A549 treated with CpdA at 1 μM for 4 hours (cell line): ENCODE data around the gene CXCL9. TPM values are rescaled to one million over a fixed set of nuclear protein-coding genes. Genes with fewer than 3 reads are reported as not detected.

Experiments used
- total RNA-seq: library from RNA; stranded (reverse); fragments of 200-300 nt; extraction: Qiagen RNA extraction; gene quantifications from 5 replicates; pipeline ENCODE4 v1.2.3, GENCODE V29; 2022; ENCODE audit warnings: low read depth

Gene CXCL9
- total RNA-seq = not detected in 5 replicates

DNA sequence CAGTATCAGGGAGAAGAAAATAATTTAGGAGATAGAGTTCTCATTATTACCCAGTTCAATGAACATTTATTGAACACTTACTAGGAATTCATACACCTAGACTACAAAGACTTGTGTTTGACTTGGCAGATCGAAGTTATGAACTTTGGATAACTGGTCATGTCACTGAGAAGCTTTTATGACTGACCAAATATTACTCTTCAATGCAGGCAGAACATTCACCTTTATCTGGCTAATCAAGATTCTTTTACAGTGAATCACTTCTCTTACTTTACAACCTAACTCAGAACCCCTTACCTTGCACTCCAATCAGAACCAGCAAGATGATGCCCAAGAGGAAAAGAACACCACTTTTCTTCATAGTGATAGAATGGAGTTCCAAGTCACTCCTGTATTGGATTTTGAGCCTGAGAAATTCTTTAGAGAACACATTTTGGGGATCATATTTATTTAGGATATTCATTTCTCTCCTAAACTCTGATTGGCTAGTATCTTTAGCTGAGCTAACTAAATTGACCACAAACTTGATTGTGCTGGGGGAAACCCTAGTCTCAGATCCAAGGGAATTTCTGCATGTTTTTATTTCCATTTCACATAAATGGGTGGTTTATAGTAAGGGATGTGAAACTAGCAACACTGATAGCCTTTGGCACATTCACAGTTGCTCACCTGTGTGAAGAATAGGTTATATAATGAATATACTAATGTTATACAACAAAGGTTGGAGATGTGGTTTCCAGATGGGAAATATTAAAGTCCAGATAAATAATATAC is at the start of gene CXCL9:
TSS of gene CXCL9 (minus strand) at position 421 of the 774 bp plus-strand sequence. CDS start at position 361, 60 bp downstream.

DNA sequence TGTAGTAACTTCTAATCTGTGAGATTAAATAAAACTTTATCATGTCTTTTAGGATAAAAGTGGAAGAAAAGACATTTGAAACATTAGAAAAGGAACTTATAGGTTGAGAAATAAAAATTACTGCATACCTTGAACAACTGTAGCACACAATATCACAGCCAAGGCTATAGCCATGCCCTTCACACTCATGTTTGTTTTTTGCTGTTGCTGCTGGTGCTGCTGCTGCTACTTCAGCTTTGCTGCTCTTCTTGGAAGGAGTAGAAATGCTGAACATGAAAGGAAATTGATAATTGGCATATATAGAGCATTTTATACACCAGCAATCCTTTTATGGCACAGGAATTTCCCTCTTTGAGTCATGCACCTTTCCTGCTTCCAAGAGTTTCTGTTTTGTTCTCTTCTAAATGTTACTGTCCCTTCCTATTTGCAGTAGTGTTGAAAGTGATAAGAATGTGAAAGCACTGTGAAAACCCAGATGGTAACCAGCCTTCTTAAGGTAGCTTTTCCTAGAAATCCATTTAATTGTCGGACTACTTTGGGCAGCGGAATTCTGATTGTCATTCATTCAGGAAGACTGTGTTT is 28.6 kb upstream of the CXCL9 start, which contains the start of gene CXCL11:
TSS of gene CXCL11 (minus strand) at position 272 of the 582 bp plus-strand sequence. CDS start at position 189, 83 bp downstream.

DNA sequence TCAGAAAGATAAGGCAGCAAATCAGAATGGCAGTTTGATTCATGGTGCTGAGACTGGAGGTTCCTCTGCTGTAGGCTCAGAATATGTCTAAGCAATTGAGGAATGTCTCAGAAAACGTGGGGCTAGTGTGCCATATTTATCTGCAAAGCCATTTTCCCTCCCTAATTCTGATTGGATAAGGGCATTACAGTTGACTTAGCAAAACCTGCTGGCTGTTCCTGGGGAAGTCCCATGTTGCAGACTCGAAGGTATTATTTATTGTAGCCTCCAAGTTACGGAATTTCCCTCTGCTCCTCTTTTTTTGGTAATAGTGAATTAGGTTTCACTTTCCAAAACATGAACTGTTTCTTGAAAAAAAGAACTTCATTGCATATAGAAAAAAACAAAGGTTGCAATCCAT is 16.1 kb upstream of the CXCL9 start, which contains the start of gene CXCL10:
TSS of gene CXCL10 (minus strand) at position 109 of the 400 bp plus-strand sequence. CDS start at position 43, 66 bp downstream.

Other genes starting within 250 kb of the CXCL9 start
- gene PPEF2, start 105.1 kb downstream of the CXCL9 start, total RNA-seq = not detected in 5 replicates
- 22.6 to 26.2 TPM (median 23.9 TPM) in 5 replicates for gene NAAA, start 66.5 kb downstream of the CXCL9 start, total RNA-seq
- gene SDAD1, start 16.6 kb downstream of the CXCL9 start, total RNA-seq = 13.7 to 19.9 TPM (median 14.1 TPM) in 5 replicates
- 0.07 to 0.27 TPM (median 0.12 TPM) in 3 of 5 replicates, not detected in the others for gene CXCL10, start 16.0 kb upstream of the CXCL9 start, total RNA-seq
- gene CXCL11, start 28.6 kb upstream of the CXCL9 start, total RNA-seq = 0.23 to 0.42 TPM (median 0.29 TPM) in 5 replicates
- gene ART3, start 67.2 kb upstream of the CXCL9 start, total RNA-seq = not detected in 5 replicates
- 24.9 to 43.7 TPM (median 26.4 TPM) in 5 replicates for gene NUP54, start 140.9 kb upstream of the CXCL9 start, total RNA-seq
- 40.6 to 57.3 TPM (median 53.1 TPM) in 5 replicates for gene SCARB2, start 206.3 kb upstream of the CXCL9 start, total RNA-seq
- gene FAM47E, start 244.2 kb upstream of the CXCL9 start, total RNA-seq = 0.08 to 0.23 TPM (median 0.08 TPM) in 3 of 5 replicates, not detected in the others